ENCODE results near the gene DONSON.

Gene DONSON

DNA sequence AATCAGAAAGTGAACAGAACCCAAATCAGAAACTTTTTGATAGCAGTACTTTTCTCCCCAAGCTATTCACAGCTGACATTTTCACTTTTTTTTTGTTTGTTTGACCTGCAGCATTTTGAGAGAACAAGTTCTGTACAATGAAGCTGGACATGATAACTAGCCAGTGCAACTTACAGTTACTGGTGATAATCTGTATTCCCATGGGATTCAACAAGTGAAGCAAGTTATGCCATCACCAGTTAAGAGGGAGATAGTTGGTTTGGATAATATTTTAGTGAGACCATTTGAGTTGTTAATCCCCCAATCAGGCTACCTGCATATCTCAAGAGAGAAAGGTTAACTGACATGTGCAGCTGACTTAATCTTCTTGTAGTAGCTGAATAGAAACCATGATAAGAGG lies 27.5 kb downstream of the DONSON start:
- TF ChIP-seq, protein P1, sequence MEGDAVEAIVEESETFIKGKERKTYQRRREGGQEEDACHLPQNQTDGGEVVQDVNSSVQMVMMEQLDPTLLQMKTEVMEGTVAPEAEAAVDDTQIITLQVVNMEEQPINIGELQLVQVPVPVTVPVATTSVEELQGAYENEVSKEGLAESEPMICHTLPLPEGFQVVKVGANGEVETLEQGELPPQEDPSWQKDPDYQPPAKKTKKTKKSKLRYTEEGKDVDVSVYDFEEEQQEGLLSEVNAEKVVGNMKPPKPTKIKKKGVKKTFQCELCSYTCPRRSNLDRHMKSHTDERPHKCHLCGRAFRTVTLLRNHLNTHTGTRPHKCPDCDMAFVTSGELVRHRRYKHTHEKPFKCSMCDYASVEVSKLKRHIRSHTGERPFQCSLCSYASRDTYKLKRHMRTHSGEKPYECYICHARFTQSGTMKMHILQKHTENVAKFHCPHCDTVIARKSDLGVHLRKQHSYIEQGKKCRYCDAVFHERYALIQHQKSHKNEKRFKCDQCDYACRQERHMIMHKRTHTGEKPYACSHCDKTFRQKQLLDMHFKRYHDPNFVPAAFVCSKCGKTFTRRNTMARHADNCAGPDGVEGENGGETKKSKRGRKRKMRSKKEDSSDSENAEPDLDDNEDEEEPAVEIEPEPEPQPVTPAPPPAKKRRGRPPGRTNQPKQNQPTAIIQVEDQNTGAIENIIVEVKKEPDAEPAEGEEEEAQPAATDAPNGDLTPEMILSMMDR (conservative IDR thresholded peaks at IDR 0.05; ENCODE audit: low read depth, low read length): no peak
- no peak for DNase-seq (ENCODE audit: low read depth)
- no peak overlapping the region for H3K4me3 ChIP-seq (ENCODE audit: low read length)

DNA sequence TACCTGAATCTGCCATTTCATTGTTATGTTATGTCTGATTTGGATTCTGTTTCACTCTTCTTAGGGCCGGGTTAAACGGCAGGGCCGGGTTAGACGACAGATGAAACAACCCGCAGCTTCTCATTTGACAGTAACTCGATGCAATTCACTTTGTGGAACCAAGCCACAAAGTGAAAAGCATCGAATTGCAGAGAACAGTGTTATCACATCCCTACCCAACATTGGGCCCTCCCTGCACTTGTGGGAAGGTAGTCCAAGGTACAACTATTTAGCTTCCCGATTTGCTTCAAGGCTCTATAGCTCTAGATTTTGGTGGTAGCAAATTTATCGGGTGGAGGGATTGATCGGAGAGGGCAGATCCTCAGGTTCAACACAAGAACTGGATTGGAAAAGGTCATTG lies 28.7 kb downstream of the DONSON start:
- no peak for DNase-seq (ENCODE audit: low read depth)
- TF ChIP-seq, protein P1 (conservative IDR thresholded peaks at IDR 0.05; ENCODE audit: low read depth, low read length): no peak
- no peak overlapping the region for H3K4me3 ChIP-seq (ENCODE audit: low read length)

DNA sequence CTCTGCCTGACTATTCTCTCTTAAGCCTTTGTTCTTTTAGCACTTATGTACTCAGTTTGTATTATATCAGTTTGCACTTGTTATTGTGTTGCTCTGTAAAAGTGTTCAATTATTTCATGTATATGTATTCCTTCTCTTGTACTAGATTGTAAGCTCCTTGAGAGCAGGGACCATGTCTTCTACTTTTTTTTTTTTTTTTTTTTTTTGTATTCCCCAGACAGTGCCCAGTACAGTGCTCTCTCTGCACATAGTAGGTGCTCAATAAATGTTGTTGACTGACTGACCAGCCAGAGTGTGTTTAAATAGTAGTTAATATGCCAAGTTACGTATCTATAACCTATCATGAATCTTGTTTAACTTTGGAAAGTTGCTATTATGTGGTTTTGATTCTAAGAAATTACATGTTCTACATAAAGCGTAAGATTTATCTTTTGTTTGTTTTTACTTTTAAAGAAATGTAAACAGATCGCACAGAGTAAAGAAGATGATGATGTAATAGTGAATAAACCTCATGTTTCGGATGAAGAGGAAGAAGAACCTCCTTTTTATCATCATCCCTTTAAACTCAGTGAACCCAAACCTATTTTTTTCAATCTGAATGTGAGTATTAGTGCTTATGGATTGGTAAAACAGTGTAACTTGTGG lies 29.6 kb downstream of the DONSON start:
- DNase-seq (ENCODE audit: low read depth): no peak
- H3K4me3 ChIP-seq (ENCODE audit: low read length): no peak overlapping the region
- TF ChIP-seq, protein P1 (conservative IDR thresholded peaks at IDR 0.05; ENCODE audit: low read depth, low read length): no peak

DNA sequence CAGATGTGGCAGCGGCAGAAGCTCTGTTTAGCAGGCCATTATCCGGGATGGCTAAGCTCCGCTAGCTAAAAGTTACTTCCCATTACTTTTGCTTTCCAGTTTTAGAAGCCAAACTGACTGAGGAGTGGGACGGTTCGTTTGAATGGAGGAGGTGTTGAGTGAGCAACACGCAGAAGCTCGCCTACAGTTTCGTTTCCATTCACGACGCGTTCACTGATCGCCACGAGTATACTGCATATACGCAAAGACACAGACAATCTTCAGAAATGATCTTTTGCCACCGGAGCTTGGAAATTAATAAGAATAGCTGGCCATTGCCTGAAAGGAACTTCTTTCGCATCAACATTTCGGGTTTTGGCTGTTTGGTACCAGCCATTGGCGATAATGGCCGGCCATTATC lies 31.0 kb downstream of the DONSON start:
- TF ChIP-seq, protein P1 (conservative IDR thresholded peaks at IDR 0.05; ENCODE audit: low read depth, low read length): no peak
- no peak overlapping the region for H3K4me3 ChIP-seq (ENCODE audit: low read length)
- no peak for DNase-seq (ENCODE audit: low read depth)

DNA sequence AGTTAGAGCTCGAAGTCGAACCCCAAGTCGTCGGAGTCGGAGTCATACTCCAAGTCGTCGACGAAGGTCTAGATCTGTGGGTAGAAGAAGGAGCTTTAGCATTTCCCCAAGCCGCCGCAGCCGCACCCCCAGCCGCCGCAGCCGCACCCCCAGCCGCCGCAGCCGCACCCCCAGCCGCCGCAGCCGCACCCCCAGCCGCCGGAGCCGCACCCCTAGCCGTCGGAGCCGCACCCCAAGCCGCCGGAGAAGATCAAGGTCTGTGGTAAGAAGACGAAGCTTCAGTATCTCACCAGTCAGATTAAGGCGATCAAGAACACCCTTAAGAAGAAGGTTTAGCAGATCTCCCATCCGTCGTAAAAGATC lies 33.5 kb downstream of the DONSON start:
- DNase-seq (ENCODE audit: low read depth): no peak
- no peak overlapping the region for H3K4me3 ChIP-seq (ENCODE audit: low read length)
- TF ChIP-seq, protein P1 (conservative IDR thresholded peaks at IDR 0.05; ENCODE audit: low read depth, low read length): no peak

DNA sequence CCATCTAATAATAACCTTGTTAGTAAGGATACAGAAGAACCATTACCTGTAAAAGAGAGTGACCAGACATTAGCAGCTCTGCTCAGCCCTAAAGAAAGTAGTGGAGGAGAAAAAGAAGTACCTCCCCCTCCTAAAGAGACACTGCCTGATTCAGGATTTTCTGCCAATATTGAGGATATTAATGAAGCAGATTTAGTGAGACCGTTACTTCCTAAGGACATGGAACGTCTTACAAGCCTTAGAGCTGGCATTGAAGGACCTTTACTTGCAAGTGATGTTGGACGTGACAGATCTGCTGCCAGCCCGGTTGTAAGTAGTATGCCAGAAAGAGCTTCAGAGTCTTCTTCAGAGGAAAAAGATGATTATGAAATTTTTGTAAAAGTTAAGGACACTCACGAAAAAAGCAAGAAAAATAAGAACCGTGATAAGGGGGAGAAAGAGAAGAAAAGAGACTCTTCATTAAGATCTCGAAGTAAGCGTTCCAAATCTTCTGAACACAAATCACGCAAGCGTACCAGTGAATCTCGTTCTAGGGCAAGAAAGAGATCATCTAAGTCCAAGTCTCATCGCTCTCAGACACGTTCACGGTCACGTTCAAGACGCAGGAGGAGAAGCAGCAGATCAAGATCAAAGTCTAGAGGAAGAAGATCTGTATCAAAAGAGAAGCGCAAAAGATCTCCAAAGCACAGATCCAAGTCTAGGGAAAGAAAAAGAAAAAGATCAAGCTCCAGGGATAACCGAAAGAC lies 34.1 kb downstream of the DONSON start:
- no peak overlapping the region for H3K4me3 ChIP-seq (ENCODE audit: low read length)
- TF ChIP-seq, protein P1 (conservative IDR thresholded peaks at IDR 0.05; ENCODE audit: low read depth, low read length): no peak
- DNase-seq (ENCODE audit: low read depth): no peak
